Measurements from ENCODE around the gene TMEM239. TPM values are rescaled to one million over a fixed set of nuclear protein-coding genes. Genes with fewer than 3 reads are reported as not detected.

Gene TMEM239
- total RNA-seq, 1 experiment from 2014 or later: not detected

DNA sequence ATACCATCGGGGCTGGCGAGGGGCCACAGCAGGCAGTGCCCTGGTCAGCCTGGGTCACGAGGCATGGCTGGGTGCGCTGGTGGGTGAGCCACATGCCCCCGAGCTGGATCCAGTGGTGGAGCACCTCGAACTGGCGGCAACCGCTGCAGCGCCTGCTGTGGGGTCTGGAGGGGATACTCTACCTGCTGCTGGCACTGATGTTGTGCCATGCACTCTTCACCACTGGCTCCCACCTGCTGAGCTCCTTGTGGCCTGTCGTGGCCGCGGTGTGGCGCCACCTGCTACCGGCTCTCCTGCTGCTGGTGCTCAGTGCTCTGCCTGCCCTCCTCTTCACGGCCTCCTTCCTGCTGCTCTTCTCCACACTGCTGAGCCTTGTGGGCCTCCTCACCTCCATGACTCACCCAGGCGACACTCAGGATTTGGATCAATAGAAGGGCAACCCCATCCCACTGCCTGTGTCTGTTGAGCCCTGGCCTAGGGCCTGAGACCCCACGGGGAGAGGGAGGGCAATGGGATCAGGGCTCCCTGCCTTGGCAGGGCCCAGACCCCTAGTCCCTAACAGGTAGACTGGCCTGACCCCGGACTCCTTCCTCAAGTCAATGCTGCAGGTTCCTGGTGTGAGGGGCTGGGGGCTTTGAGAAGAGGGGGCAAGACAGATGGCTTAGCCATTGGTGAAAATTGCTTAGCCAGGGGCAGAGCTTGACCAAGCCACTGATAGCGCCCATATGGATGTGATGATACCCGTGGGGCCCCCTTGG lies 598 bp downstream of the TMEM239 start:
- H3K27ac Mint-ChIP-seq (ENCODE audit: unreplicated experiment): no peak overlapping the region
- no TSS peak for BruUV-seq (replicated peaks)
- H3K4me3 Mint-ChIP-seq (ENCODE audit: low read depth, unreplicated experiment): no peak overlapping the region
- H3K4me1 Mint-ChIP-seq (ENCODE audit: low read depth, unreplicated experiment): no peaks in the 10 kb centered on the region
- no peaks in the 10 kb centered on the region for H3K36me3 Mint-ChIP-seq (ENCODE audit: insufficient read depth, unreplicated experiment)
- CTCF ChIA-PET: no interaction called here
- intact Hi-C loops (cut with micrococcal nuclease; ENCODE audit: unreplicated experiment): no loop called here
- no peaks in the 10 kb centered on the region for H3K9me3 Mint-ChIP-seq (ENCODE audit: low read depth, unreplicated experiment)
- H3K27me3 Mint-ChIP-seq (ENCODE audit: unreplicated experiment): peaks cover 64% of the 10 kb centered on the region
- TF ChIP-seq, protein P1, sequence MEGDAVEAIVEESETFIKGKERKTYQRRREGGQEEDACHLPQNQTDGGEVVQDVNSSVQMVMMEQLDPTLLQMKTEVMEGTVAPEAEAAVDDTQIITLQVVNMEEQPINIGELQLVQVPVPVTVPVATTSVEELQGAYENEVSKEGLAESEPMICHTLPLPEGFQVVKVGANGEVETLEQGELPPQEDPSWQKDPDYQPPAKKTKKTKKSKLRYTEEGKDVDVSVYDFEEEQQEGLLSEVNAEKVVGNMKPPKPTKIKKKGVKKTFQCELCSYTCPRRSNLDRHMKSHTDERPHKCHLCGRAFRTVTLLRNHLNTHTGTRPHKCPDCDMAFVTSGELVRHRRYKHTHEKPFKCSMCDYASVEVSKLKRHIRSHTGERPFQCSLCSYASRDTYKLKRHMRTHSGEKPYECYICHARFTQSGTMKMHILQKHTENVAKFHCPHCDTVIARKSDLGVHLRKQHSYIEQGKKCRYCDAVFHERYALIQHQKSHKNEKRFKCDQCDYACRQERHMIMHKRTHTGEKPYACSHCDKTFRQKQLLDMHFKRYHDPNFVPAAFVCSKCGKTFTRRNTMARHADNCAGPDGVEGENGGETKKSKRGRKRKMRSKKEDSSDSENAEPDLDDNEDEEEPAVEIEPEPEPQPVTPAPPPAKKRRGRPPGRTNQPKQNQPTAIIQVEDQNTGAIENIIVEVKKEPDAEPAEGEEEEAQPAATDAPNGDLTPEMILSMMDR (IDR thresholded peaks at IDR 0.05; ENCODE audit: unreplicated experiment): no peak
- DNase-seq: no peak

DNA sequence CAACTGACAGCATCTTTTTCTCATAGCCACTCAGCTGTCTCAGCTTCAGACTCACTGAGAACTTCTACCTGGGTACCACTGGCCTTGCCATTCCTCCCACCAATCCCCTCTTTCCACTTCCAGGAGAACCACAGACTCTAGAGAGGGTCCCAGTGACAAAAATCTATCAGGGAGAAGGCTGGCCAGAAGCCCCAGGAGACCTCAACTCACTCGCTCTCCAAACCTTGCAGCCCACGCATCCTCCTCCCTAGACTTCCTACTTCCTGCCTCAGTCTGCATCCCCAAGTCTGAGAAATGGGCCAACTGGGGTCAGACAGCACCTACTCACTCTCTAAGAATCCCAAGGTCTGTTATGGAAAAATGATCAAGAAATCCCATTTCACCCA lies 1.2 kb downstream of the TMEM239 start:
- Mint-ChIP-seq H3K27ac (ENCODE audit: unreplicated experiment) (no peak overlapping the region), H3K27me3 (ENCODE audit: unreplicated experiment) (peaks cover 64% of the 10 kb centered on the region), H3K9me3 (ENCODE audit: low read depth, unreplicated experiment) (no peaks in the 10 kb centered on the region), H3K36me3 (ENCODE audit: insufficient read depth, unreplicated experiment) (no peaks in the 10 kb centered on the region), H3K4me3 (ENCODE audit: low read depth, unreplicated experiment) (no peak overlapping the region), H3K4me1 (ENCODE audit: low read depth, unreplicated experiment) (no peaks in the 10 kb centered on the region)
- no TSS peak for BruUV-seq (replicated peaks)
- no peak for DNase-seq
- TF ChIP-seq, protein P1 (IDR thresholded peaks at IDR 0.05; ENCODE audit: unreplicated experiment): no peak
- intact Hi-C loops (cut with micrococcal nuclease; ENCODE audit: unreplicated experiment): no loop called here
- CTCF ChIA-PET: no interaction called here

DNA sequence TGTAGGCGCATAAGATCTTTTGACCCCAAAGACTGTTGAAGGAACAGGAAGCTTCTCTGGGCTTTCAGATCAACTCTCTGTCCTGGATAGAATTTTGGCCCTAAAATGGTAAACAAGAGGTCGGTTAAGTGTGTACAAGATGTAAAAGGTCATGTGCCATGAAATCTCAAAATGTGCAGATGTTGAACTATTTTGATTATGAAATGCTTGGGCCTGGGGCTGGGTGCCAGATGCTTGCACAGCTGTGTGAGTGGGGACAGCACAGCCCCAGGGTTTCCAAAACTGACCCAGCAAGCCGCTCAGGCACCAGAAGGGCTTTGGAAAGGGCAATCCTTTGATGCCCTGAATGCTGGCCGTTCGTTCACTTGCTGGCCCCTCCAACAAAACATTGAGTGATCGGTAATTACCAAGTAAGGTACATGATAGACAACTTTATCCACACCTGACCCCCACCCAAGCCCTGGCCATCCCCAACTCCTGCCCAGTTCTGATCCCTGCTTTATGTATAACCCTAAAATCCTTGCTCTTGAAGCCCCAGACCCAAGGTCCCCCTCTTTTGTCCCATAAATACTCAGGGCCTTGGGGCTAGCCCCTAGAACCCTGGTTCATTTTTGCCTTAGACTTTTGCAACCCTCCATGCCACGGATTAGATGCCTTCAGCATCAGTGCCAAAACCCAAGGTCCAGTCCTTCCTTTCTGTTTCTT lies 1.9 kb downstream of the TMEM239 start:
- intact Hi-C loops (cut with micrococcal nuclease; ENCODE audit: unreplicated experiment): no loop called here
- H3K9me3 Mint-ChIP-seq (ENCODE audit: low read depth, unreplicated experiment): no peaks in the 10 kb centered on the region
- DNase-seq: no peak
- H3K4me3 Mint-ChIP-seq (ENCODE audit: low read depth, unreplicated experiment): no peak overlapping the region
- TF ChIP-seq, protein P1 (IDR thresholded peaks at IDR 0.05; ENCODE audit: unreplicated experiment): no peak
- CTCF ChIA-PET: no interaction called here
- BruUV-seq (replicated peaks): no TSS peak
- H3K36me3 Mint-ChIP-seq (ENCODE audit: insufficient read depth, unreplicated experiment): no peaks in the 10 kb centered on the region
- H3K27ac Mint-ChIP-seq (ENCODE audit: unreplicated experiment): no peak overlapping the region
- H3K4me1 Mint-ChIP-seq (ENCODE audit: low read depth, unreplicated experiment): no peaks in the 10 kb centered on the region
- peaks cover 57% of the 10 kb centered on the region for H3K27me3 Mint-ChIP-seq (ENCODE audit: unreplicated experiment)

DNA sequence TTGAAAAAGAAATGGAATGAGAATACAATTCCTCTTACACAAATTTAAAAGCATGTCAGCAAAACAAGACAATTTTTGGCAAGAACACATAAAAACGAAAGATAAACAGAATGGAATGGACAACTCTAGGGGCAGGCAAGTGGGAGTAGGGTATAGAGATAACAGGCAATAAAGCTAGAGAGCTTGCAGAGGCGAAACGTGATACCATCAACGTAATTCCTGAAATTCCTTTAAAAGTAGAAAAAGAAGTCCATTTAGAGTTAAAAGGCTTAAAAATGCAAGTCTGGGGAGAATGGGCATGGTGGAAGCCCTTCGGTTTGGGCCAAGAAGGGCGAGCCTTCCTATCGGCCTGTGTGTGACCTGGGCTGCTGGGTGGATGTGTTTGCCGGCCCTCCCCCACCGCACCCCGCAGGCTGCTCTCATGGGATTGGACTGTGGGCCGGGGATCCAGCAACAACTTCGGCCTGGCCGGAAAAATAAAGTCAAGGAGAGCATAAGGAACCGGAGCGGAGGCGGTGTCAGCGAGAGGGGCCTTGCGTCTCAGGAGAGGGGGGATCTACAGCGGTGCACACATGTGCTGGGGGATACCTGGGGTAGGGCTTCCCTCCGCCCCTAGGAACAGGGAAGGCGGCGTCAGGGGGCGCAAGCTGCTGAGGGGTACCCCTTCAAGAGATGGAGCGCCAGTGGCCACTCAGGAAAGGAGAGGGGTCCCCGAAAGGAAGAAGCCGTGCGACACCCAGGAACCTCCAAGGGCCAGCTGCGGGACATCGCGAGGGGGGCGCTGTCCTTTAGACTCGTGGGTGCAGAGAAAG lies 4.1 kb downstream of the TMEM239 start:
- no TSS peak for BruUV-seq (replicated peaks)
- H3K27me3 Mint-ChIP-seq (ENCODE audit: unreplicated experiment): peaks cover 43% of the 10 kb centered on the region
- TF ChIP-seq, protein P1 (IDR thresholded peaks at IDR 0.05; ENCODE audit: unreplicated experiment): no peak
- intact Hi-C loops (cut with micrococcal nuclease; ENCODE audit: unreplicated experiment): no loop called here
- DNase-seq: no peak
- no peaks in the 10 kb centered on the region for H3K9me3 Mint-ChIP-seq (ENCODE audit: low read depth, unreplicated experiment)
- CTCF ChIA-PET: interaction anchor here (0.7 kb wide), 1 partner anchor 63 kb away, joined by 4 read pairs; no protein-coding TSS in a partner anchor
- no peak overlapping the region for H3K4me3 Mint-ChIP-seq (ENCODE audit: low read depth, unreplicated experiment)
- no peaks in the 10 kb centered on the region for H3K4me1 Mint-ChIP-seq (ENCODE audit: low read depth, unreplicated experiment)
- H3K27ac Mint-ChIP-seq (ENCODE audit: unreplicated experiment): no peak overlapping the region
- no peaks in the 10 kb centered on the region for H3K36me3 Mint-ChIP-seq (ENCODE audit: insufficient read depth, unreplicated experiment)
